Measurements from ENCODE around the gene CDH4.

The CDH4 gene

GRCh38 chr20:61407561-61407960 is 155.5 kb downstream of the CDH4 start:
- DNase-seq (ENCODE audit: low spot score) = no peak
- no peak for TF ChIP-seq CTCF (IDR thresholded peaks at IDR 0.05; ENCODE audit: extremely low read depth, missing control alignments)

- TF ChIP-seq CTCF (IDR thresholded peaks at IDR 0.05; ENCODE audit: extremely low read depth, missing control alignments) = no peak
- no peak for DNase-seq (ENCODE audit: low spot score)
These were observed 157.1 kb downstream of the CDH4 start for GRCh38 chr20:61408951-61409740.

- TF ChIP-seq CTCF (IDR thresholded peaks at IDR 0.05; ENCODE audit: extremely low read depth, missing control alignments) = no peak
- no peak for DNase-seq (ENCODE audit: low spot score)
These were observed 159.7 kb downstream of the CDH4 start for GRCh38 chr20:61411743-61412142.

- no peak for TF ChIP-seq CTCF (IDR thresholded peaks at IDR 0.05; ENCODE audit: extremely low read depth, missing control alignments)
- DNase-seq (ENCODE audit: low spot score) = no peak
These were observed 161.7 kb downstream of the CDH4 start for GRCh38 chr20:61413752-61414151.

GRCh38 chr20:61414455-61414991 is 162.5 kb downstream of the CDH4 start:
- no peak for TF ChIP-seq CTCF (IDR thresholded peaks at IDR 0.05; ENCODE audit: extremely low read depth, missing control alignments)
- DNase-seq (ENCODE audit: low spot score) = no peak

- DNase-seq (ENCODE audit: low spot score) = no peak
- no peak for TF ChIP-seq CTCF (IDR thresholded peaks at IDR 0.05; ENCODE audit: extremely low read depth, missing control alignments)
These were observed 164.5 kb downstream of the CDH4 start for GRCh38 chr20:61416546-61416945.

GRCh38 chr20:61417221-61417941 is 165.3 kb downstream of the CDH4 start:
- TF ChIP-seq CTCF (IDR thresholded peaks at IDR 0.05; ENCODE audit: extremely low read depth, missing control alignments) = no peak
- no peak for DNase-seq (ENCODE audit: low spot score)

Measured in GM20000 (cell line).